ENCODE data around the gene ZNF543.

Gene ZNF543

GRCh38 chr19:57302727-57303401 is 17.4 kb upstream of the ZNF543 start:
- TF ChIP-seq CTCF (IDR thresholded peaks at IDR 0.05; ENCODE audit: low read depth, low read length), result no peak

GRCh38 chr19:57305056-57305455 is 15.2 kb upstream of the ZNF543 start:
- no peak for TF ChIP-seq CTCF (IDR thresholded peaks at IDR 0.05; ENCODE audit: low read depth, low read length)
- DNase-seq (ENCODE audit: extremely low read depth, low read depth), result no peak

More at GRCh38 chr19:57302727-57303401, 17.4 kb upstream of the ZNF543 start:
- DNase-seq (ENCODE audit: extremely low read depth, low read depth), result no peak

- DNase-seq (ENCODE audit: extremely low read depth, low read depth), result no peak
Observed at GRCh38 chr19:57308514-57308913, 11.8 kb upstream of the ZNF543 start.

GRCh38 chr19:57310792-57311191 is 9.5 kb upstream of the ZNF543 start:
- TF ChIP-seq CTCF (IDR thresholded peaks at IDR 0.05; ENCODE audit: low read depth, low read length), result no peak
- no peak for DNase-seq (ENCODE audit: extremely low read depth, low read depth)

More at GRCh38 chr19:57308514-57308913, 11.8 kb upstream of the ZNF543 start:
- no peak for TF ChIP-seq CTCF (IDR thresholded peaks at IDR 0.05; ENCODE audit: low read depth, low read length)

- no peak for TF ChIP-seq CTCF (IDR thresholded peaks at IDR 0.05; ENCODE audit: low read depth, low read length)
Observed at GRCh38 chr19:57314146-57314545, 6.1 kb upstream of the ZNF543 start.

GRCh38 chr19:57317503-57317902 is 2.8 kb upstream of the ZNF543 start:
- TF ChIP-seq CTCF (IDR thresholded peaks at IDR 0.05; ENCODE audit: low read depth, low read length), result no peak
- DNase-seq (ENCODE audit: extremely low read depth, low read depth), result no peak

More at GRCh38 chr19:57314146-57314545, 6.1 kb upstream of the ZNF543 start:
- DNase-seq (ENCODE audit: extremely low read depth, low read depth), result no peak

GRCh38 chr19:57319869-57320179 is 448 bp upstream of the ZNF543 start:
- DNase-seq (ENCODE audit: extremely low read depth, low read depth), result no peak
- TF ChIP-seq CTCF (IDR thresholded peaks at IDR 0.05; ENCODE audit: low read depth, low read length), result no peak
